NCI-H82 (cell line): ENCODE data around the gene ARHGAP42.
"Not testable (repeated sequence)": the region's sequence is repeated elsewhere in the genome, so short reads cannot be mapped to it uniquely, and the experiment has no call there.

Source experiments
- DNase-seq: peaks from one replicate; lab custom pipeline; 2025; lab: John Stamatoyannopoulos, UW

ARHGAP42 gene

DNA sequence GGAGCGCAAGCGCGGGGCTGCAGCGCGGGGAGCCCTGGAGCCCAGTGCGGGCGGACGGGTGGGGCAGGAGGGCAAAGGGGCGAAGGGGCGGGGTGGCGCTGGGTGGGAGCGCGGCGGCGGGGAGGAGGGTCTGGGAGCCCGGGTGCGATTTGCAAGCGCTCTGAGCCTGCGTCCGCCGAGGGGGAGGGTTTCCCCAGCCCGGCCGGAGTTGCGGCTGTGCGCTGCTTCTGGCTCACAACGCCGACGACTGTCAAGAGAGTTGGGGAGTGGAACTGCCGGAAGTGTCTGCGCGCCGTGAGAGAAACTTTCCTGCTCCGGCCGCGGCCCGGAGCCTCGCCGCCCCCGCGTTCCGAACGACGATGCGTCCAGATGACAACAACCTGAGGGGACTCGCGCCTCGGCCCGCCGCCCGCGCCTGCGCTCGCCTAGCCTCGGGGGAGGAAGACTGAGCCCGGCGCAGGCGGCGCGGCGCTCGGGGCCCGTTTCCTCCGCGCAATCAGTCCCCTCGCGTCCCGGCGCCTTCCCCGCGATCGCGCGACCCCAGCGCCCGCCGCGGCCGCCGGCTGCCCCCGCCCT, at the start of gene ARHGAP42:
Gene ARHGAP42 (plus strand): TSS at position 235 of the 576 bp plus-strand sequence. CDS start 391 bp downstream, outside the sequence.
- DNase-seq: peak; percentile 75

- peak; percentile 94 for DNase-seq
Observed at GRCh38 chr11:100637706-100638105, 49.4 kb upstream of the ARHGAP42 start.

DNA sequence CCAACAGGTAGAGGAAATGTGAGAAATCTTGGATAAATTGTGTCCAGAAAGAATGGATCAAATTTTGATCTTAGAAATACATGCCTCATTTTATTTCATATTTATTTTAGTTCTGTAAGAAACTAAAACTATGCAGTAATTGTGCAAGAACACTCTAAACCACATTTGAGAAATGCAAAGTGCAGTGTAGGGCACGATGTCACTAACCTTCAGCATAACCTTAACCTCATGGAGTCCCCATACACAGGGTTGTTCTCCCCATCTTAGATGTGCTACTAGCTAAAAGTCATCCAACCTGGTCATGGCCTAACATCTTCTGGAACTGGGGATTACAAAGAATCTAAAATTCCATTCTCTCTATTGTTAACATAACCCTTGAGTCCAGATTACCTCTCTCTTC, 48.4 kb upstream of the ARHGAP42 start:
- no peak for DNase-seq

DNA sequence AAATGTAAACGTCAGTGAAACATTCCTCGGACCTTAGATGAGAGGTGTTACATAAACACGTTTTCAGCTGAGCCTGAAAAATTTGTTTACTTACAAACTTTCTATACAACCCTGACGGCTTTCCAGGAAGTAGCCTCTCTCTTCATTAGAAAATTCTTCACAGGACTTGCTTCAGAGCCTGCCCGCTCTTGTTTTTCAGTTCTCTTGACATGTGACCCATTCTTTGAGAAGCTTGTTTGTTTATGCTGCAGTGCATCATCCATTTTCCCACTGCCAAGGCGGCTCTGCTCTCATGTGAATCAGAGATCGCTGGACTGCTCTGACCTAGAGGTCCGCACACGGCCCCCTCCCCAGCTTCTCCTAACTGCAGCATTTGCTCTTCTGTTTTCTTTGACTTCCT, 47.9 kb upstream of the ARHGAP42 start:
- DNase-seq: peak; percentile 8

DNA sequence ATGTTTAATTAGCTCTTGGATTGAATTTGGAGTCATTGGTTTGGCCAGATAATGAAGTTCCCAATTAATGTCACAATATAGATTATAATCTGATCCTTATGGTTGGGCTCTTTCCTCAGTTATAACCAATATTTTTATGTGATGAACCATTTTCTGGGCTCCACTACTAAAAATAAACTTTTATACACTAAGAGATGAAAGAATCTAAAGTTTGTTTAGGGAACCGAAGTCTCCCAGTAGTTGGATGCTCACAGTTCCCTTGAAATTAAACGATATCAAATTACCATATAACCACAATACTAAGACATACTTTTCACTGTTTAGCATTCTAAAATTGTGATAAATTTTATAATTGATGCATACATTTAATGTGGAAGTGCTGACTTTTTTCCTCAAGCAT, 47.0 kb upstream of the ARHGAP42 start:
- DNase-seq: no peak

GRCh38 chr11:100640646-100641045, 46.4 kb upstream of the ARHGAP42 start:
- no peak for DNase-seq

GRCh38 chr11:100641456-100641855, 45.6 kb upstream of the ARHGAP42 start:
- no peak for DNase-seq

DNA sequence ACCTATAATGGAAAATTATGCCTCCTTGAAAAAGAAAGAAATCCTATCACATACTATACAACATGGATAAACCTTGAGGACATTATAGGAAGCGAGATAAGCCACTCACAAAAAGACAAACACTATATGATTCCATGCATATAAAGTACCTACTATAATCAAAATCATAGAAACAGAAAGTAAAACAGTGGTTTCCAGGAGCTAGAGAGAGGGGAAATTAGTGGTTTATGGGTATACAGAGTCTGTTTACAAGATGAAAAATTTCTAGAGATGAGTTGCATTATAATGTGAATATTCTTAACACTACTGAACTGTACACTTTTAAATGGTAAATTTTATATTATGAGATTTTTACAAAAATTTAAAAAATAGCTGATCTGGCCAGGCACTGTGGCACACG, 40.5 kb upstream of the ARHGAP42 start:
- DNase-seq: no peak

- DNase-seq: peak; percentile 54
Observed at GRCh38 chr11:100647861-100648260, 39.2 kb upstream of the ARHGAP42 start.

- DNase-seq: peak; percentile 25
Observed at GRCh38 chr11:100663583-100663982, 23.5 kb upstream of the ARHGAP42 start.

DNA sequence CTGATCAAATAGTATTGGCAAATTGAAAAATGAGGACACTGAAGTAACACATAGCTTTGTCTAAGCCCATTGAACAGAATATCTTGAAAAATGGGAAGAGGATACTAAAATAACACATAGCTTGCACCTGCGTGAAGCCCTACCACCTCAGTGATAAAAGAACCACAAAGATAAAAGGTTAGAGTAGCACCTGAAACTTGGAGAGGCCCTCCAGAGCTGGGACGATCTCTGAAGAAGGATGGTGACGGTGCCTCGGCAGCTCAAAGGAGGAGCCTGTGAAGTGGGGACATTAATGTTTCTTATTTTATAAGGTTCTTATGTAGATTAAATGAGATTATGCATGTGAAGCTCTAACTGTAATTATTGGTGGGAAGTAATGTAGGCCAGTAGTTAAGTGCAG, 23.1 kb upstream of the ARHGAP42 start:
- DNase-seq: no peak

DNA sequence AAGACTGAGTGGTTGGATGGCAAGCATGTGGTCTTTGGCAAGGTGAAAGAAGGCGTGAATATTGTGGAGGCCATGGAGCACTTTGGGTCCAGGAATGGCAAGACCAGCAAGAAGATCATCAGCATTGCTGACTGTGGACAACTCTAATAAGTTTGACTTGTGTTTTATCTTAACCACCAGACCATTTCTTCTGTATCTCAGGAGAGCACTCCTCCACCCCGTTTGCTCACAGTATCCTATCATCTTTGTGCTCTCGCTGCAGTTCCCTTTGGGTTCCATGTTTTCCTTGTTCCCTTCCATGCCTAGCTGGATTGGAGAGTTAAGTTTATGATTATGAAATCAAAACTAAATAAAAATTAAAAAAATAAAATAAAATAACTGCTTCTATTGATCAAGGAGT, 20.3 kb upstream of the ARHGAP42 start:
- not testable (repeated sequence) for DNase-seq

DNA sequence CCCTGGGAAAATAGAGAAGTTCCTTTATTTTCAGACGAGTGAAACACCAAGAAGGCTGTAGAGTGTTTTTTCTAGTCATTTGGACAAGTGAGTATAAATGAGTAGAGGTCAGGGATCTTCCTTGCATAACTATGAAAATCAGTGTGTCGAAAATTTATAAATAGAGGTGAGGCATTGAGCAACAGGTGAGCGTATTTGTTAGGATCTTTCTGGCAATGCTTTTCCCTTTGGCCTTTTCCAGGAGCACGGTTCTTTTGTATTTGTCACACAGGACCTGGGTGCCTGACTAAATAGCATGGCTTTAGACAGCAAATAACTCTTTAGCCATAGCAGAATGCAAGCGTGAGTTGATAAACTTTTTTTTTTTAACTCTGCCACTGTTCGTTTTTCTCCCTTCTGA, 19.6 kb upstream of the ARHGAP42 start:
- DNase-seq: no peak

- no peak for DNase-seq
Observed at GRCh38 chr11:100670140-100670539, 16.9 kb upstream of the ARHGAP42 start.

DNA sequence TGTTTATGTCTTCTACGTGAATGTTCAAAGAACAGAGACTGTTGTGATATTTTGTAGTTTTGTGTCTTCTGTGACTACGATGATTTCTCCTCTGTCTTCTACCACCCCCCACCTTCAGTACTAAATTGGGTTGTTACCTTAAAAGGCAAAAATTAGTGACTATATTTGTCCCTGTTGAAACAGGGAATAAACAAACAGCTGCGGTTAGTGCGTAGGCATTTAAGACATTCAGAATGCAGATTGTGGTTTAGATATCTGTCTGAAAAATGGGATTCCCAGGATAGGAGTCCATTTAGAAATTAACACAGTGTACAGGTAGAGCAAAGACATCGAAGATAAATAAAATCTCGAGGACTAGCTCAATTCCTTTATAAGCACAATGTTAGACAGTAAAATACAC, 15.6 kb upstream of the ARHGAP42 start:
- no peak for DNase-seq

GRCh38 chr11:100672498-100673033, 14.5 kb upstream of the ARHGAP42 start:
- DNase-seq: no peak

- DNase-seq: no peak
Observed at GRCh38 chr11:100673063-100673462, 14.0 kb upstream of the ARHGAP42 start.

GRCh38 chr11:100674212-100674611, 12.9 kb upstream of the ARHGAP42 start:
- DNase-seq: no peak

DNA sequence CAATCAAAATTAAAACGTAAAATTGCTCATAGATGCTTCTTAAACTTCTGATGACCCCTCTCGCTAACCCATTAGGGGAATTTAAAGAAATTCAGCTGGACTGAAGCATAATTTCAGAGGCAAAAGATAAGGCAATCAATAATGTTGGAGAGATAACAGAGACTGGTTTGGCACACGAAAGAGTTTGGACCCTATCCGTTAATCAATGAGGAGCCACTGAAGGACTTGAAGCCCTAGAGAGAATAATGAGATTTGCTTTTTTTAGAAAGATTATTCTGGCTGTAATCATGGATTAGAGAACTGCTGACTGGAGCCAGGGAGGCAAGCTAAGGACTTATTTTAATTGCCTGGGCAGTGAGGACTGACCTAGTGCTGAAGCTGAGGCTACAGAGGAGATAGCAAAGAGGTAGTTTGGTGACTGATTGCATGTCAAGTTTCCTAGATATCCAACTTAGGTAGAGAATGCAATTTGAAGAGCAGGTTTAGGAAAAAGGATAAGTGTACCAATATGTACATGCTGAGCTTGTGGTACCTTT, 11.9 kb upstream of the ARHGAP42 start:
- DNase-seq: peak; percentile 91

- DNase-seq: no peak
Observed at GRCh38 chr11:100676901-100677300, 10.2 kb upstream of the ARHGAP42 start.

GRCh38 chr11:100677796-100678195, 9.3 kb upstream of the ARHGAP42 start:
- DNase-seq: peak; percentile 28

DNA sequence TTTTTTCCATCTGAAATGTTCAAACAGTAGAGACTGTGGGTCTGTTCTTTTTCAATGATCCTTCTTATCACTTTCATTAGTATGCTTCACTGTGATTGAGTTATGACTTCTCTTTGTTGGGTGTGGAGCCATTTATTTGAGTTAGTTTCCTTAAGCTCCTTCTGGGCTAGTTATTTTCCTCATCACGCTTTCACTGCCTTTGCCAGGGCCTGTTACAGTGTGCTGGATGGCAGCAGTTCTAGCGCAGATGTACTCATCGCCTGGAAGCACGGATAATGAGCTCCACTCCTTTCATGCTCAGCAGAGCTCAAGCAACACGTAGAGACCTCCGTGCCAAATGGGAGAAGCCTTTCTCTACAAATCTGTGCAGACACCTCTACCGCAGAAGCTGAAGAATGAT, 7.0 kb upstream of the ARHGAP42 start:
- peak; percentile 33 for DNase-seq

DNA sequence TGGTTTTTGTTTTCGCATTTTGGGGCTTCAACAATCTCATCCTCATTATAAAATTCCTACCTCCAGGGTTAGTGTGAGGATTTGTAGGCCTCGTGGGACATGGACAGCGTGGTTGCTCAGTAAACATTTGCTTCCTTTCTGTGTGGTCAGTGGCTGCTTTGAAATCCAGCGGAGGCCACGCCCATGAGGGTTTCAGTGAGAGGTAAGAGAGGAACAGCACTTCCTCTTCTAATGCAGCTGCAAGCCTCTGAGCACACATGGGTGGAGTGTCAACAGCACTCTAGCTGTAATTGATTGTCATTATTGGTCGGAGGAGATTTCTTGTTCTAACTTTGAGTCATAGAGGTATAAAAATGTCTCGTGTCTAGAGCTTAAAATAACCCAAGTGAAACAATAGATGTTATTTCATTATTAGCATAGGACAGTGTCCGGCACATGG, 6.0 kb upstream of the ARHGAP42 start:
- peak; percentile 25 for DNase-seq
